Limb (tissue), 2 donors: ENCODE measurements around the gene CDC37.
A peak's percentile ranks its signal among the peaks of the same experiment; 100 is the strongest.

Source experiments
- DNase-seq, 2 donors: peaks; one replicate each; pipeline ENCODE4 v3.0.0-alpha.2; 2016; ENCODE audit errors: extremely low spot score in 2 of 2

Gene CDC37

DNA sequence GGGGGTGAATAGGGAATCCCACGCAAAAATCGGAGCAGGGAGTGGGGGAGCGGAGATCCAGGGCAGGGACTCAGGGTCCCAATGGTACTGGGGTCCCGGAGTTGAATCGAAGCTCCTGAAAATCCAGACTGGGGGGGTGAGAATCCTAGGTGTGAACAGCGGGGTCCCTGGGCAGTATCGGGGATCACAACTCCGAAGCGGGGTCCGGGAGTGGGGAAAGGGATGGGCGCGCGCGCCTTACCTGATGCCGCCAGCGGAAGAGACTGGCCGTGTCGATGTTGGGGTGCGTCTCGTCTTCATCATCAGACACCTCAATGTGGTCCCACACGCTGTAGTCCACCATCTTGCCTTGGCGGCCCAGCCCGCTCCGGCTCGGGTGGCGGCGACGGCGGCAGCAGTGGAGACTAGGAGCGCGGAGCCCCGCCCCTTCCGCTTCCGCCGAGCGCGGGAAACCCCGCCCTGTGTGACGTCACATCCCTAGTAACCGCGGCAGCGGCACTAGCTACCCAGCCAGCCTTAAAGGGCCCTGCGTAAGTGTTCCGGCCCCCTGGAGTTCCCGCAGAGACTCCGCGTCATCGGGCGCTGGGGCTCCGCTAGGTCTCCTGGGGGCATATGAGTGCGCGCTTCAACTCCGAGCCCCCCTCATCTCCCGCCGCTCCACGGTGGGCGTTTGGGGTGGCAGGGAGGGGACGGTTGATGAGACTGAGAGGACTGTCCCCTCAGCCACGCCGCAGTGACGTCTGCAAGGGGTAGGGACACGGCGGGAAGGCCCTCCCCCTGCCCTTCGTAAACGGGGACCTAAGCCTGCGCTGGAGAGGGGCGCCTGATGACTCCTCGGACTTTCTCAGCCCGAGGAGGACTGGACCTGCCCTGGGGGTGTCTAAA is at the start of gene CDC37:
TSS of gene CDC37 (minus strand) at position 406 of the 885 bp plus-strand sequence. CDS start at position 343, 63 bp downstream.
- DNase-seq: peak; percentile 95 to 98

- DNase-seq: no peak
These were observed 47.7 kb upstream of the CDC37 start for GRCh38 chr19:10450853-10451609.

DNA sequence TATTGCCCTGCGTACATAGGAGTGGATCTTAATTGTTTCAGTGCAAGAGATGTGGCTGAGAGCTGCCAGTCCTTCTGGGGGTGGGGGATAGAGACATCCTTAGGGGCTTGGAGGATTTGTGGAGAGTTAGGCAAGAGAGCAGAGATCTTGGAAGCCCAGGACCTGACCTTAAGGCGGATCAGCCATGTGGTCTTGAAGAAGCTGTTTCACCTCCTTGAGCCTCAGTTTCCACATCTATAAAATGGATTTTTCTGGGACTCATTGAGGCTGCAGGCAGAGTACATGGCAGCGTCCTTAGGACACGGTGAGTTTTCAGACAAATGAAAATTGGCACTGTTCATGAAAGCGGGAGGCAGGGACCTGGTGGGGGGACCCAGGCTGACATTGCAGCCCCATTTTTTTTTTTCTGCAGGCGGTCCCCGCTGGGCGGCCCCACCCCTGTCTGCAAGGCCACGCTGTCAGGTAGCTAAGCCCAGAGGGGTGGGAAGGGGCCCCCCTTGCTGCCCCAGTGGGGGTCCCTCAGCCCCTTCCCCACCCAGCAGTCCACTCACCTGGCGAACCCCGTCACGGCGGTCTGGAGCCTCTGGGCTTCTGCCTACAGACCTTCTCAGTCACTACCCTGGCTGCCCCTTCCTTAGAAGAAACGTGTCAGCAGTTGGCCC is 47.0 kb upstream of the CDC37 start:
- DNase-seq: no peak

- no peak for DNase-seq
These were observed 45.7 kb upstream of the CDC37 start for GRCh38 chr19:10449037-10449436.

DNA sequence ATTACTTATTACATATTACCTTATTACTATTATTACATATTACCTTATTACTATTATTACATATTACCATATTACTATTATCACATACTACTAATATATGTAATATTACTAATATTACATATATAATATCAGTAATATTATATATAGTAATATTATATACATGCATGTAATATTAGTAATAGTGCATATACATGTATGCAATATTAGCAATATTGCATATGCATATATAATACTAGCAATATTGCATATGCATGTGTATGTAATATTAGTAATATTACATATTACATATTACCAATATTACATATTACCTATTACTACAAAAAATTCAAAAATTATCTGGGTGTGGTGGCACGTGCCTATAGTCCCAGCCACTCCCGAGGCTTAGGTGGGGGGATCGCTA is 39.4 kb upstream of the CDC37 start:
- DNase-seq: no peak

- no peak for DNase-seq
These were observed 36.2 kb upstream of the CDC37 start for GRCh38 chr19:10439588-10439987.

DNA sequence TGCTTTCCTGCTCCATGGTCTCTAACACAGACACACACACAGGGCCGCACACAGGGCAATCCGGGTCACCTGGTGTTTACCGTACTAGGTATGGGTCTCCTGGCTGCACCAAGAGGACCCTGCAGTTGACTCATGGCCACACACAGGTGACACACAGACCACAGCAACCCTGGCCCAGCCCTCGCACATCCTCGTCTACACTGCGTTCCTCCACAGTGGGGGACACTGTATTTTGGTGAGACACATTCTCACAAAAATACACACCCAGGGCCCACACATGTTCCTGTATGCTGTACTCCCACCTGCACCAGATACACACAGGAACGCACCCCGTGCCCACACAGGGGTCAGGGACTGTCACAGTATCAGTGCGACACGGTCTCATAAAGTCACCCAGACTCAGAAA is 29.8 kb upstream of the CDC37 start:
- no peak for DNase-seq

GRCh38 chr19:10432736-10433130 is 29.4 kb upstream of the CDC37 start:
- DNase-seq: no peak

DNA sequence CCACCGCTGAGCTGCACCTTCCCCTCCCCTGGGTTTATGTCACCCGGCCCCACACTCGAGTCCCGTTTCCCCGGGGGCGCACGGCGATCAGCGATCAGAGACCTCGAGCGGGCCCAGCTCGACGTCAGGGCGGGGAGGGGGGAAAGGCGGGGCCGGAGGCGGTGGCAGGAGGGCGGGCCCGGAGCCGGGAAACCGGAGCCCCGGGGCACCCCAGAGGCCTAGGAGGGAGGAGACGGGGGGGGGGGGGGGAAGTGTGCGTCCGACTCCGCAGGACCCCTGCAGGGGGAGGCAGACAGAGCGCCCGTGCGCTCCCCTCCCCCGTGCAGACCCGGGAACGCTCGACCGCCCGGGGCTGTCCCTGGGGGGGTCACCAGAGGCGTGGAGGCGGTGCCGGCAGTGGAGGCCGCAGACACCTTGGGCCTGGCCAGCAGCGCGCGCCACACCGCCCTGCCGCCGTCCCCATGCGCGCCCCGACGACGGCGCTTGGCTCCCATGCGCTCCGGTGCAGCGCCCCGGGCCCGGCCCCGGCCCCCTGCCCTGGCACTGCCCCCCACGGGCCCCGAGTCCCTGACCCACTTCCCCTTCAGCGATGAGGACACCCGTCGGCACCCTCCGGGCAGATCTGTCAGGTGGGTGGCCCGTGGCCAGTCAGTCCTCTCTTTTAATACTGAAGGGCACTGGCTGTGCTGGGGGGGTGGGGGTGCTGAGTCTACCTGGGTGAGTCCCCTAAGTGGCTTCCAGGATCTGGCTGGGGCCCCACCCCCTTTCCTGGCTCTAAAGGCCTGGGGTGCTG is 28.8 kb upstream of the CDC37 start:
- peak in 1 of 2 donors; percentile 61 for DNase-seq

DNA sequence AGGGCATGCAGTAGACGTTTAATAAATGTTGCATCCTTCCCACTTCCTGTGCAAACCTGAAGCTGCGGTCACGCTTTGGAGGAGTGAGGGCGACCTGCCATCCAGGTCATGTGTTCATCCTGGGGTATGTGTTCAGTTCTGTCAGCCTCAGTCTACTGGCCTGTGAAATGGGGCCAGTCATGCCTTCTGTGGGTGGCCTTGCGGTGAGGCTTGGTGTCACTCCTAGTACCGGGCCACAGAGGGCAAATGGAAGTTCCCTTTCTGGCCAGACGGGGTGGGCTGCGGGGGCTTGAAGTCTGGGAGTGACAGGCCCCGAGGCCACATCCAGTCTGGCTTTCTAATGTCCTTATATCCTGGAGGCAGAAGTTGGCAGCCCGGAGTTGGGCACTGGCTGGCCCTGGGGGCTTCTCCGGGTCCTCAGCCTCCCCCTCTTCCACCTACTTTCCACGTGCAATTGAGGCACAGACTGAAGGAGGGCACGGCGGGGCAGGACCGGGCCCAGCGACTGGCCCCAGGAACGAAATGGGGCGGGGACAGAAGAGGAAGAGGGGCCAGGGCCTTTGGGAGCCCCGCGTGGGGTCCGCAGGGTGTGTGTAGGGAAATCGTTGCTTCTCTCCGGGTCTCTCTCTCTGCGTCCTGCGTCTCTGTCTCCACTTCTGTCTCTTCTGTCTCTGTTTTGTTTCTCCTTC is 28.1 kb upstream of the CDC37 start:
- DNase-seq: no peak

GRCh38 chr19:10430505-10431253 is 27.3 kb upstream of the CDC37 start:
- no peak for DNase-seq

DNA sequence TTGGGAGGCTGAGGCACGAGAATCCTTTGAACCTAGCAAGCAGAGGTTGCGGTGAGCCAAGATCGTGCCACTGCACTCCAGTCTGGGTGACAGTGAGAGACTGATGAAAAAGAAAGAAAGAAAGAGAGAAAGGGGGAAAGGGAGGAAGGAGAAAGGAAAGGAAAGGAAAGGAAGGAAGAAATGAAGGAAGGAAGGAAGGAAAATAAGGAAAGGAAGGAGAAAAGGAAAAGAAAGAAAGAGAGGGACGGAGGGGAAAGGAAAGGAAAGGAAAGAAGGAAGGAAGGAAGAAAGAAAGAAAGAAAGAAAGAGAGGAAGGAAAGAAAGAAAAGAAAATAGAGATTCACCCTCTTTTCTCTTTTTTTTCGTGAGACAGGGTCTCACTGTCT is 25.6 kb upstream of the CDC37 start:
- no peak for DNase-seq

- DNase-seq: no peak
These were observed 23.8 kb upstream of the CDC37 start for GRCh38 chr19:10427169-10427568.

GRCh38 chr19:10424011-10424637 is 20.8 kb upstream of the CDC37 start:
- DNase-seq: peak; percentile 62 to 87

GRCh38 chr19:10422846-10423245 is 19.5 kb upstream of the CDC37 start:
- no peak for DNase-seq

DNA sequence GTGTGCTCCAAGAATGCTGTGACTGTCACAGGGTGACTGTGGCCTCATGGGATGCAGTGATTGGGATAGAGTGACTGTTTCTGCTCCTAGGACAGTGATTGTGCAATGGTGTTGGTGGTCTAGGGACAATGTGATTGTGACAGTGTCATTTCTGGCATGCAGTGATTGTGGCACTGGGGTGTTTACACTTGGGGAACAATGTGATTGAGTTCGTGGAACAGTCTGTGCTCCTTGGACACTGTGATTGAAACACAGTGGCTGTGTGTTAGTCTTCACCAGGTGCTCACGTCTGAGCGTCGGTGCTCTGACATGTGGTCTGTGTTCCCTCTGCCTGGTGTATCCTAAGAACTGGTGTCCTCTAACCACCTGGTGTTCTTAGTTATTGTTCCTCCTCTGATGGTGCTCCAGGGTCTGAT is 18.7 kb upstream of the CDC37 start:
- DNase-seq: no peak

DNA sequence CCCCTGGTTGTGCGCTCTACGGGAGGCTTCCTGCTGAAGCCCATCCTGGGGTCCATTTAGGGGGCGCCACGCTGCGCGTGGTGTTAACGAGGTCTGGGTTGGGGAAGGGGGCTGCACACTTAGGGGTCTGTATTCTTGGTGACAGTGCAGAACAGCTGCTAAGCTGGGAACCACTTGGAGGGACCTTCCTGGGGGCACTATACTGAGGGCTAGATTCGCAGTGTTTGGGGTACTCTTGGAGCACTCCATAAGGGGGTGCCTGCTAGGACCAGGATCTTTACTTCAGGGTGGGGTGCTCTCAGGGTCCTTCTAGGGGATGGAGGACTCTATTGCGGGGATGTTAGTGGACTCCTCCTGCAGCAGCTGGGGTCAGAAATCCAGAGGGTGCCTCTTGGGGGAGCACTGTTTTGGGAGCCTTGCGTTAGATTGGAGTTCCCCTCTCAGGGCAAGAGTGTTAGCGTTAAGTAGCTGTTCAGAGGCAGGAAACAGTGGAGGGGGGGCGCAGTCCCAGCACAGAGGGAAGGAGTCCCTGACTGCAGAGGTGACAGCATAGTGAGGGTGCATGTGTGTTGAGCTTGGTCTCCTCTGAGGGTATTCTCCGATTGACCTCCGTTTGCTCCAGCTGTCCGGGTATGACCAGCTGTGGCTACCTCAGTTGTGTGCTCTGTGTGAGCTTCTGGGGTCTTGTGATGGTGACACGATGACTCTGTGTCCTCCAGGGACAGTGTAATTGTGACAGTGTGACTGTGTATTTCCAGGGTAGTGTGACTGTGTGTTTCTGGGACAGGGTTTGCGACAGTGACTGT is 18.1 kb upstream of the CDC37 start:
- DNase-seq: no peak

DNA sequence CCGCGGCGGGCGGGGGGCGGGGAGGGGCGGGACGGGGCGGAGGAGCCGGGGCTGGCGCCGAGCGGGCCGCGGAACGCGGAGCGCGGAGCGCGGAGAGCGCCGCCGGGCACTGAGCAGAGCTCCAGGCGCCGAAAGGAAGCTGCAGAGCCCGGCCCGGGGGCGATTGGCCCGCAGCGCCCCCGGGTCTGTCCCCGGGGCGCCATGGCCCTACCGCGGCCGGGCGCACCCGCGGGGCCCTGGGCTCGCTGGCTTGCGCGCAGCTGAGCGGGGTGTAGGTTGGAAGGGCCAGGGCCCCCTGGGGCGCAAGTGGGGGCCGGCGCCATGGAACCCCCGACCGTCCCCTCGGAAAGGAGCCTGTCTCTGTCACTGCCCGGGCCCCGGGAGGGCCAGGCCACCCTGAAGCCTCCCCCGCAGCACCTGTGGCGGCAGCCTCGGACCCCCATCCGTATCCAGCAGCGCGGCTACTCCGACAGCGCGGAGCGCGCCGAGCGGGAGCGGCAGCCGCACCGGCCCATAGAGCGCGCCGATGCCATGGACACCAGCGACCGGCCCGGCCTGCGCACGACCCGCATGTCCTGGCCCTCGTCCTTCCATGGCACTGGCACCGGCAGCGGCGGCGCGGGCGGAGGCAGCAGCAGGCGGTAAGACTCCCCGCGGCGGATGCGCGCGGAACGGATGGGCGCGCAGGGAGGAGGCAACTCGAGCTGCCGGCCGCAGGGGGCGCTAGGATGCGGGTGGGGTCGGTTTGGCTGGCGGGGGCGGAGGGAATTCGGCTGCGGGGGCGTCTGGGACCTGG is 17.3 kb upstream of the CDC37 start, which contains the start of gene PDE4A:
TSS of gene PDE4A (plus strand) at position 95 of the 796 bp plus-strand sequence. CDS start at position 322, 227 bp downstream.
- no peak for DNase-seq
